Osteocyte (in vitro differentiated cells): Measurements from ENCODE around the gene AADAC. TPM values are rescaled to one million over a fixed set of nuclear protein-coding genes. Genes with fewer than 3 reads are reported as not detected.

ENCODE experiments used
- DNase-seq: peaks from one replicate; pipeline ENCODE4 v3.0.0; 2021; ENCODE audit warnings: mixed read lengths; ENCODE audit not compliant: unreplicated experiment; ENCODE audit errors: extremely low spot score
- H3K27ac Mint-ChIP-seq: one replicate; pipeline ENCODE4 v1.8.0; 2021; ENCODE audit warnings: mild to moderate bottlenecking, mixed read lengths; ENCODE audit not compliant: unreplicated experiment
- H3K27me3 Mint-ChIP-seq: one replicate; pipeline ENCODE4 v1.8.0; 2021; ENCODE audit warnings: mixed read lengths; ENCODE audit not compliant: unreplicated experiment
- H3K36me3 Mint-ChIP-seq: one replicate; pipeline ENCODE4 v1.8.0; 2021; ENCODE audit warnings: mixed read lengths; ENCODE audit not compliant: unreplicated experiment
- H3K4me1 Mint-ChIP-seq: one replicate; pipeline ENCODE4 v1.8.0; 2021; ENCODE audit warnings: mixed read lengths; ENCODE audit not compliant: unreplicated experiment
- H3K4me3 Mint-ChIP-seq: one replicate; pipeline ENCODE4 v1.8.0; 2021; ENCODE audit warnings: mild to moderate bottlenecking, moderate library complexity, mixed read lengths; ENCODE audit not compliant: unreplicated experiment
- H3K9me3 Mint-ChIP-seq: one replicate; pipeline ENCODE4 v1.8.0; 2021; ENCODE audit warnings: mixed read lengths; ENCODE audit not compliant: unreplicated experiment
- CTCF ChIP-seq: fragments of 200-600 bp; sonication (generic); IDR thresholded peaks from 2 replicates; pipeline ENCODE4 v1.5.0; 2021; ENCODE audit warnings: antibody characterized with exemption, mild to moderate bottlenecking, moderate library complexity
- total RNA-seq: library from RNA; stranded (reverse); gene quantifications from 2 replicates; pipeline ENCODE4 v1.2.1, GENCODE V29; 2021

The AADAC gene
- total RNA-seq, 1 donor from 2014 or later = not detected

- no peaks in the 10 kb centered on the region for H3K9me3 Mint-ChIP-seq
- no peak for TF ChIP-seq CTCF
- no peaks in the 10 kb centered on the region for H3K27me3 Mint-ChIP-seq
- H3K4me1 Mint-ChIP-seq = peaks cover 37% of the 10 kb centered on the region
- H3K36me3 Mint-ChIP-seq = no peaks in the 10 kb centered on the region
- DNase-seq = no peak
- H3K27ac Mint-ChIP-seq = peak overlapping the region; percentile 86
- no peak overlapping the region for H3K4me3 Mint-ChIP-seq
Observed at GRCh38 chr3:151770956-151771355, 43.0 kb upstream of the AADAC start.

- TF ChIP-seq CTCF = no peak
Observed at GRCh38 chr3:151772825-151773480, 41.0 kb upstream of the AADAC start.

GRCh38 chr3:151774235-151774634 is 39.7 kb upstream of the AADAC start:
- no peak for TF ChIP-seq CTCF
- no peak overlapping the region for H3K27ac Mint-ChIP-seq
- no peaks in the 10 kb centered on the region for H3K27me3 Mint-ChIP-seq
- no peaks in the 10 kb centered on the region for H3K36me3 Mint-ChIP-seq
- H3K4me1 Mint-ChIP-seq = peaks cover 27% of the 10 kb centered on the region
- no peaks in the 10 kb centered on the region for H3K9me3 Mint-ChIP-seq
- no peak overlapping the region for H3K4me3 Mint-ChIP-seq
- DNase-seq = no peak

More at GRCh38 chr3:151772825-151773480, 41.0 kb upstream of the AADAC start:
- H3K9me3 Mint-ChIP-seq = no peaks in the 10 kb centered on the region
- no peaks in the 10 kb centered on the region for H3K36me3 Mint-ChIP-seq
- H3K4me3 Mint-ChIP-seq = no peak overlapping the region
- no peak overlapping the region for H3K27ac Mint-ChIP-seq
- DNase-seq = no peak
- no peaks in the 10 kb centered on the region for H3K27me3 Mint-ChIP-seq
- H3K4me1 Mint-ChIP-seq = peaks cover 29% of the 10 kb centered on the region

GRCh38 chr3:151774910-151775309 is 39.0 kb upstream of the AADAC start:
- Mint-ChIP-seq H3K9me3 (no peaks in the 10 kb centered on the region), H3K4me3 (no peak overlapping the region), H3K4me1 (peaks cover 23% of the 10 kb centered on the region), H3K27ac (no peak overlapping the region), H3K36me3 (no peaks in the 10 kb centered on the region), H3K27me3 (no peaks in the 10 kb centered on the region)
- no peak for DNase-seq
- TF ChIP-seq CTCF = no peak

- no peaks in the 10 kb centered on the region for H3K27me3 Mint-ChIP-seq
- no peak for TF ChIP-seq CTCF
- no peak overlapping the region for H3K4me3 Mint-ChIP-seq
- no peak for DNase-seq
- no peaks in the 10 kb centered on the region for H3K36me3 Mint-ChIP-seq
- peaks cover 16% of the 10 kb centered on the region for H3K4me1 Mint-ChIP-seq
- H3K27ac Mint-ChIP-seq = no peak overlapping the region
- no peaks in the 10 kb centered on the region for H3K9me3 Mint-ChIP-seq
Observed at GRCh38 chr3:151775314-151776258, 38.3 kb upstream of the AADAC start.
